Activated T-helper 17 cell treated with anti-CD3 and anti-CD28 coated beads, Interleukin-2, amount 50 U/mL, for 72 hours (primary cell): ENCODE results near the gene KLHL20. TPM values are rescaled to one million over a fixed set of nuclear protein-coding genes. Genes with fewer than 3 reads are reported as not detected.
"Not testable (repeated sequence)": the region's sequence is repeated elsewhere in the genome, so short reads cannot be mapped to it uniquely, and the experiment has no call there.

ENCODE experiments used
- ATAC-seq: fragments of 150-1000 bp; cut with Tn5 transposase; replicated peaks from 2 replicates; pipeline ENCODE4 v1.10.0; 2021; ENCODE audit warnings: mild to moderate bottlenecking, moderate library complexity
- H3K27ac Mint-ChIP-seq: one replicate; pipeline ENCODE4 v1.8.0; 2022; ENCODE audit warnings: mixed read lengths
- H3K27me3 Mint-ChIP-seq: one replicate; pipeline ENCODE4 v1.8.0; 2022; ENCODE audit warnings: mixed read lengths
- H3K36me3 Mint-ChIP-seq: one replicate; pipeline ENCODE4 v1.8.0; 2022; ENCODE audit warnings: low read depth, mild to moderate bottlenecking, mixed read lengths
- H3K4me1 Mint-ChIP-seq: one replicate; pipeline ENCODE4 v1.8.0; 2022; ENCODE audit warnings: mixed read lengths
- H3K4me3 Mint-ChIP-seq: one replicate; pipeline ENCODE4 v1.8.0; 2022; ENCODE audit warnings: mild to moderate bottlenecking, mixed read lengths
- H3K9me3 Mint-ChIP-seq: one replicate; pipeline ENCODE4 v1.8.0; 2022; ENCODE audit warnings: mixed read lengths
- total RNA-seq, 2 donors: library from RNA; stranded (reverse); gene quantifications; one replicate each; pipeline ENCODE4 v1.2.3, GENCODE V29; 2022

The KLHL20 gene
- total RNA-seq, 2 donors from 2014 or later: 12.5 to 16.1 TPM

- no peaks in the 10 kb centered on the region for H3K9me3 Mint-ChIP-seq
- peaks cover 43% of the 10 kb centered on the region for H3K36me3 Mint-ChIP-seq
- peaks cover 19% of the 10 kb centered on the region for H3K4me1 Mint-ChIP-seq
- ATAC-seq: no peak
- no peak overlapping the region for H3K4me3 Mint-ChIP-seq
- no peaks in the 10 kb centered on the region for H3K27me3 Mint-ChIP-seq
- H3K27ac Mint-ChIP-seq: no peak overlapping the region
These were observed 56.8 kb downstream of the KLHL20 start for GRCh38 chr1:173771560-173771959.

GRCh38 chr1:173775578-173776226 lies 60.9 kb downstream of the KLHL20 start:
- no peak for ATAC-seq
- Mint-ChIP-seq H3K27me3 (no peaks in the 10 kb centered on the region), H3K36me3 (peaks cover 70% of the 10 kb centered on the region), H3K4me1 (no peaks in the 10 kb centered on the region), H3K4me3 (no peak overlapping the region), H3K27ac (no peak overlapping the region), H3K9me3 (no peaks in the 10 kb centered on the region)

GRCh38 chr1:173779936-173780335 lies 65.2 kb downstream of the KLHL20 start:
- ATAC-seq: no peak
- Mint-ChIP-seq H3K27me3 (no peaks in the 10 kb centered on the region), H3K27ac (no peak overlapping the region), H3K9me3 (no peaks in the 10 kb centered on the region), H3K4me1 (no peaks in the 10 kb centered on the region), H3K4me3 (no peak overlapping the region), H3K36me3 (peaks cover 97% of the 10 kb centered on the region)

- H3K9me3 Mint-ChIP-seq: no peaks in the 10 kb centered on the region
- H3K36me3 Mint-ChIP-seq: peaks cover 82% of the 10 kb centered on the region
- ATAC-seq: no peak
- no peak overlapping the region for H3K27ac Mint-ChIP-seq
- H3K4me1 Mint-ChIP-seq: no peaks in the 10 kb centered on the region
- H3K4me3 Mint-ChIP-seq: no peak overlapping the region
- H3K27me3 Mint-ChIP-seq: no peaks in the 10 kb centered on the region
These were observed 70.2 kb downstream of the KLHL20 start for GRCh38 chr1:173784997-173785396.

- Mint-ChIP-seq H3K9me3 (no peaks in the 10 kb centered on the region), H3K27me3 (no peaks in the 10 kb centered on the region), H3K4me1 (no peaks in the 10 kb centered on the region), H3K36me3 (peaks cover 44% of the 10 kb centered on the region), H3K4me3 (no peak overlapping the region), H3K27ac (no peak overlapping the region)
- no peak for ATAC-seq
These were observed 75.1 kb downstream of the KLHL20 start for GRCh38 chr1:173789841-173790240.

GRCh38 chr1:173798078-173798477 lies 83.3 kb downstream of the KLHL20 start:
- H3K4me1 Mint-ChIP-seq: no peaks in the 10 kb centered on the region
- ATAC-seq: no peak
- H3K9me3 Mint-ChIP-seq: no peaks in the 10 kb centered on the region
- H3K36me3 Mint-ChIP-seq: peaks cover 35% of the 10 kb centered on the region
- no peak overlapping the region for H3K27ac Mint-ChIP-seq
- no peaks in the 10 kb centered on the region for H3K27me3 Mint-ChIP-seq
- H3K4me3 Mint-ChIP-seq: no peak overlapping the region

- not testable (repeated sequence) for H3K27ac Mint-ChIP-seq, H3K4me1 Mint-ChIP-seq, H3K27me3 Mint-ChIP-seq, ATAC-seq, H3K9me3 Mint-ChIP-seq, H3K4me3 Mint-ChIP-seq
- peaks cover 49% of the 10 kb centered on the region for H3K36me3 Mint-ChIP-seq
These were observed 85.2 kb downstream of the KLHL20 start for GRCh38 chr1:173799995-173800394.

- H3K36me3 Mint-ChIP-seq: peaks cover 69% of the 10 kb centered on the region
- no peaks in the 10 kb centered on the region for H3K4me1 Mint-ChIP-seq
- no peak overlapping the region for H3K4me3 Mint-ChIP-seq
- H3K27ac Mint-ChIP-seq: no peak overlapping the region
- no peaks in the 10 kb centered on the region for H3K9me3 Mint-ChIP-seq
- ATAC-seq: no peak
- H3K27me3 Mint-ChIP-seq: no peaks in the 10 kb centered on the region
These were observed 88.2 kb downstream of the KLHL20 start for GRCh38 chr1:173802961-173803360.

GRCh38 chr1:173813654-173814053 lies 98.9 kb downstream of the KLHL20 start:
- H3K4me1 Mint-ChIP-seq: peaks cover 12% of the 10 kb centered on the region
- H3K36me3 Mint-ChIP-seq: peaks cover 65% of the 10 kb centered on the region
- not testable (repeated sequence) for H3K27me3 Mint-ChIP-seq, H3K9me3 Mint-ChIP-seq, ATAC-seq, H3K27ac Mint-ChIP-seq, H3K4me3 Mint-ChIP-seq

- no peak overlapping the region for H3K4me3 Mint-ChIP-seq
- H3K27me3 Mint-ChIP-seq: no peaks in the 10 kb centered on the region
- no peak overlapping the region for H3K27ac Mint-ChIP-seq
- H3K36me3 Mint-ChIP-seq: peaks cover 63% of the 10 kb centered on the region
- H3K4me1 Mint-ChIP-seq: peaks cover 26% of the 10 kb centered on the region
- ATAC-seq: no peak
- no peaks in the 10 kb centered on the region for H3K9me3 Mint-ChIP-seq
These were observed 103.7 kb downstream of the KLHL20 start for GRCh38 chr1:173818459-173818858.

GRCh38 chr1:173821680-173822079 lies 106.9 kb downstream of the KLHL20 start:
- no peaks in the 10 kb centered on the region for H3K27me3 Mint-ChIP-seq
- H3K4me3 Mint-ChIP-seq: peak overlapping the region; percentile 92
- H3K9me3 Mint-ChIP-seq: no peaks in the 10 kb centered on the region
- H3K36me3 Mint-ChIP-seq: peaks cover 69% of the 10 kb centered on the region
- ATAC-seq: no peak
- H3K27ac Mint-ChIP-seq: no peak overlapping the region
- peaks cover 31% of the 10 kb centered on the region for H3K4me1 Mint-ChIP-seq

GRCh38 chr1:173823781-173824314 lies 109.1 kb downstream of the KLHL20 start:
- no peaks in the 10 kb centered on the region for H3K9me3 Mint-ChIP-seq
- no peaks in the 10 kb centered on the region for H3K27me3 Mint-ChIP-seq
- ATAC-seq: peak; percentile 48
- H3K4me3 Mint-ChIP-seq: peak overlapping the region; percentile 92
- H3K36me3 Mint-ChIP-seq: peaks cover 67% of the 10 kb centered on the region
- peaks cover 33% of the 10 kb centered on the region for H3K4me1 Mint-ChIP-seq
- peak overlapping the region; percentile 97 for H3K27ac Mint-ChIP-seq

GRCh38 chr1:173824315-173825081 lies 109.7 kb downstream of the KLHL20 start, which contains the start of the genes CENPL and DARS2:
CENPL (minus strand) TSS chr1:173824883; CDS start chr1:173811299, 13,584 bp downstream.
DARS2 (plus strand) TSS chr1:173824673; CDS start chr1:173825230, 557 bp downstream.
- peaks cover 71% of the 10 kb centered on the region for H3K36me3 Mint-ChIP-seq
- peaks cover 33% of the 10 kb centered on the region for H3K4me1 Mint-ChIP-seq
- no peaks in the 10 kb centered on the region for H3K27me3 Mint-ChIP-seq
- H3K9me3 Mint-ChIP-seq: no peaks in the 10 kb centered on the region
- peak within 1 kb of the TSS; percentile 92 for H3K4me3 Mint-ChIP-seq
- ATAC-seq: peak; percentile 91
- H3K27ac Mint-ChIP-seq: peak within 1 kb of the TSS; percentile 97

- H3K4me3 Mint-ChIP-seq: peak overlapping the region; percentile 37
- H3K4me1 Mint-ChIP-seq: peaks cover 22% of the 10 kb centered on the region
- no peaks in the 10 kb centered on the region for H3K27me3 Mint-ChIP-seq
- H3K9me3 Mint-ChIP-seq: no peaks in the 10 kb centered on the region
- peaks cover 72% of the 10 kb centered on the region for H3K36me3 Mint-ChIP-seq
- H3K27ac Mint-ChIP-seq: no peak overlapping the region
- ATAC-seq: no peak
These were observed 112.8 kb downstream of the KLHL20 start for GRCh38 chr1:173827611-173828010.

GRCh38 chr1:173832748-173833147 lies 118.0 kb downstream of the KLHL20 start:
- Mint-ChIP-seq H3K4me3 (no peak overlapping the region), H3K27ac (no peak overlapping the region), H3K9me3 (no peaks in the 10 kb centered on the region), H3K27me3 (no peaks in the 10 kb centered on the region), H3K36me3 (peaks cover 85% of the 10 kb centered on the region), H3K4me1 (peaks cover 4% of the 10 kb centered on the region)
- ATAC-seq: no peak
